ENCODE results near the gene STK4.

The STK4 gene

DNA sequence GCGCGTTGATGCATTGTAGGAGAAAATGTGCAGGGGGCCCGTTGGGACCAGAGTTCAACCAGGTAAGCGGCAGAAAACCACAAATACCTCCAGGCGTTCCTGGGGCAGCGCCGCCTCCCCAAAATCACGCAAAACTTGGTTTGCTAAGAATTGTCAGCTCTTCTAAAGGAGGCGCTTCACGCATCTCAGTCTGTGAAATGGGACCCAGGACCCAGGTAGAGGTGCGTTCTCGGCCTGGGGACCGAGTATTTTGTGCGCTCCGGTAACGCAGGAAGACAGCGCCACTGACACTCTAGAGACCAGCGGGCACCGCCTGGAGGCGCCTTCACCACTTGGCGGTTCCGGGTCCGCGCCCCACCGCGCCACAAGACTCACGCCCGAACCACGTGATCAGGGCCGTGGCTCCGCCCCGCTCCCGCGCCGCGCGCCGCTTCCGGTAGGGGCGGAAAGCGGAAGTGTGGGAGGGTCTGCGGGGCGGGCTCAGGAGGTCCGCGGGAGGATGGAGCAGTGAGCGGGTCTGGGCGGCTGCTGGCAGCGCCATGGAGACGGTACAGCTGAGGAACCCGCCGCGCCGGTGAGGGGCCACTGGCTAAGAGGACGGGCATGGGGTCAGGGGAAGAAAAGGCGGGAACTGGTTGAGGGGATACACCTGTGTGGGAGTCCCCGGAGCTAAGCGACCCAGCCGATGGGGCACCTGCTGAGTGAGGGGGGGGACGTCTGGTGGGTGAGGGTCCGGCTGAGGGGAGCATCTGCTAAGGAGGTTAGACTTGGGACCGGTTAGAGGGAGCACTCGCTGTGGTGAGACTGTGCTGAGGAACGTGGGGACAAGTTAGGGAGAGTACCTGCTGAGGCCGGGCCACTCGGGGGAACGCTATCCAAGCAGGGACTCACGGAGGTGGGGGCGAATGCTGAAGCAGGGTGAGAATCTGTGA, at the start of gene STK4:
Gene STK4 (plus strand): TSS at position 483 of the 932 bp plus-strand sequence. CDS start 57 bp downstream, at position 540.
- FAIRE-seq: no peak

DNA sequence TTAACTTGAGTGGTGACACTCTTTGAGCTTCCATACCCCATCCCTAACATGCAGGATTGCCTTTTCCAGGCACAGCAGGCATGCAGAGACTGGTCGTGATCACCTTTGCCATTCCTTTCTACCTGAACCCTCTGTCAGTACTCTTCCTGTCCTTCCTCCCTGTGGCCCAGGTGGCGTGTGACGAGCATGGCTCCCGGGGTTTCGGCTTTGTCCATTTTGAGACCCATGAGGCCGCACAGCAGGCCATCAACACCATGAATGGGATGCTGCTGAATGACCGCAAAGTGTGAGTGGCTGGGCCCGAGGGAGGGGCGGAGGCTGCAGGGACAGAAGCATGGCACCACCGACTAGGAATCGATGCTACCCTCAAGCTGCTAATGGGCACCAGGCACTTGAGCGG, 49.7 kb upstream of the STK4 start:
- no peak for FAIRE-seq

DNA sequence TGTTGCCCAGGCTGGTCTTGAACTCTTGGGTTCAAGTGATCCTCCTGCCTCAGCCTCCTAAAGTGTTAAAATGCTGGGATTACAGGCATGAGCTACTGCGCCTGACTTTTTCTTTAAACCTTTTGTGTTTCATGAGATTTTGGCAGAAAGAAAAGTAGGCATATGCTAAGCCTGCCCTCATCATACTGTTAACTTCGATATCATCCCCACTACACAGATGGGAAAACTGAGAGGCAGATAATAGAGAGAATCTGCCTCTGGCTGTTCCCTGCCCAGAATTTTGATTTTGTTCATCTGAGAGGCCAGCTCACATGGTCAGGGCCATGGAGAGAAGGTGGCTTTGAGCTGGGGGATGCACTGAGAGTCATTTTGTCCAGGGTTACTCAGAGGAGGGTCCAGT, 48.9 kb upstream of the STK4 start:
- no peak for FAIRE-seq

DNA sequence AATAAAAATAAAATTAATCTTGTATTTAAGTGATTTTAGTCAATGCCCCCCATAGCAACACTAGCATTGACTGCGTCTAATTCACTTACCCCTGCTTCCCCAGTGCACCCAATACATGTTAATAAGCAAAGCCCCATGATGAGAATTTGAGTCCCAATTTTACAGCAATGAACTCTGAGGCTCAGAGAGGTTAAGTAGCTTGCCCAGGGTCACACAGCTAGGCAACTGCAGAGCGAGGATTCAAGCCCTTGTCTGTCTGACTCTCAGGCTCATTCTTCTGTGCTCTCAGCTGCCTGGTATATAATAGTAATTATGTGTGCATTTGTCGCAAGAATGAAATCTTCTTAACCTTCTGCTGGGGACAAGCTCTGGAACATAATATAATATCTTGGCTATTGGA, 48.0 kb upstream of the STK4 start:
- FAIRE-seq: no peak

DNA sequence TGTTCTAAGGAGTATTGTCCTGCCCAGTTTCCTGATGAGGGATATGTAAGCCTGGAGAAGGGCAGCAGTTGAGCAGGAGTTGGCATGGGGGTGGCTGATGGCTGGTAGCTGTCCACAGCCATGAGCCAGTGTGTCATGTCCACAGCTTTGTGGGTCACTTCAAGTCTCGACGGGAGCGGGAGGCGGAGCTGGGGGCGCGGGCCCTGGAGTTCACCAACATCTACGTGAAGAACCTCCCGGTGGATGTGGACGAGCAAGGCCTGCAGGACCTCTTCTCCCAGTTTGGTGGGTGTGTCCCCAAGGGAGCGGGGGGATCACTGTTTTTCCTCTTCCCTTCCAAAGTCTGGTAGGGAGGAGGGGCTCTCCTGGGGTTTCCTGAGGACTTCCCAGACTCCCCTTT, 47.6 kb upstream of the STK4 start:
- FAIRE-seq: no peak

DNA sequence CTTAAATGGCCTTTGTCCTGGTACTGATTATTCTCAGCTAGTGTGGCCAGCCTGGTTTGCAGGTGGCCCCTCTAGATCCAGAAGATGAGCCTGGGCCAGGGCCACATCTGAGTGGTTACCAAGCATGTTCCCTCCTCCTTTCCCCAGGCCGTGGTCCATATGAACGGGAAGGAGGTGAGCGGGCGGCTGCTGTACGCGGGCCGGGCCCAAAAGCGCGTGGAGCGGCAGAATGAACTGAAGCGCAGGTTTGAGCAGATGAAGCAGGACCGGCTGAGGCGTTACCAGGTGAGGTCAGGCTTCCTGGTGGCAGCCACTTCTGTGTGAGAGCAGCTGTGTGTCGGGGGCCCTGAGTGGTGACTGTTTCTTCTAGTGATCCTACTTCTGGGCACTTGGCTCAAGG, 44.9 kb upstream of the STK4 start:
- FAIRE-seq: no peak

DNA sequence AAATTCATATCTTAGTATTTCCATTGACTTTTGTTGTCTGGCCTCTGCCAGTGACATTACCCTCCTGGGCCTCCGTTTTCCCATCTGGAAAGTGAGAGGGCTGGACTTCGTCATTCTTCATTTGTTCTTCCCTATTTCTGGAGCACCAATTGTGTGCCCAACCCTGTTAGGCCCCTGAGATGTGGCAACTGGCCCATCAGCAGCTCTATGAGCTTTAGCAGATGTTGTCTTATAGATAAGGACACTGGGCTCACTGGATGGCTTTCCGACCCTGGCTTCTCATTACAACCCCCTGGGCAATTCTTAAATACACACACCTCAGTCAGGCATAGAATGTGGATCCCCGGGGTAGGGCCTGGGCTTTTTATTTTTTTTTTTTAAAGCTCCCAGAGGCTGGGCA, 41.8 kb upstream of the STK4 start:
- FAIRE-seq: no peak

DNA sequence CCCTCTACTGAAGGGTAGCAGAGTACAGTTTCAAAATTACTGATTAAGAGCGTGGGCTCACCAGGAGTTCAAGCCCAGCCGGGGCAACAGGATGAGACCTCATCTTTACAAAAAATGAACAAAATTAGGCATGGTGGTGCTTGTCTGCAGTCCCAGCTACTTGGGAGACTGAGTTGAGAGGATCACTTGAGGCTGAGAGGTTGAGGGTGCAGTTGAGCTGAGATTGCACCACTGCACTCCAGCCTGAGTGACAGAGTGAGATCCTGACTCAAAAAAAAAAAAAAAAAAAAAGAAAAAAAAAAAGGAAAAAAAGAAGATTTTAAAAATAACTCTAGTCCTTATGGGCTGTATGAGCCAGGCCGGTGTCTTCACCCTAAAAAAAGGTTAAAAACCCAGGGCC, 37.7 kb upstream of the STK4 start:
- FAIRE-seq: no peak

DNA sequence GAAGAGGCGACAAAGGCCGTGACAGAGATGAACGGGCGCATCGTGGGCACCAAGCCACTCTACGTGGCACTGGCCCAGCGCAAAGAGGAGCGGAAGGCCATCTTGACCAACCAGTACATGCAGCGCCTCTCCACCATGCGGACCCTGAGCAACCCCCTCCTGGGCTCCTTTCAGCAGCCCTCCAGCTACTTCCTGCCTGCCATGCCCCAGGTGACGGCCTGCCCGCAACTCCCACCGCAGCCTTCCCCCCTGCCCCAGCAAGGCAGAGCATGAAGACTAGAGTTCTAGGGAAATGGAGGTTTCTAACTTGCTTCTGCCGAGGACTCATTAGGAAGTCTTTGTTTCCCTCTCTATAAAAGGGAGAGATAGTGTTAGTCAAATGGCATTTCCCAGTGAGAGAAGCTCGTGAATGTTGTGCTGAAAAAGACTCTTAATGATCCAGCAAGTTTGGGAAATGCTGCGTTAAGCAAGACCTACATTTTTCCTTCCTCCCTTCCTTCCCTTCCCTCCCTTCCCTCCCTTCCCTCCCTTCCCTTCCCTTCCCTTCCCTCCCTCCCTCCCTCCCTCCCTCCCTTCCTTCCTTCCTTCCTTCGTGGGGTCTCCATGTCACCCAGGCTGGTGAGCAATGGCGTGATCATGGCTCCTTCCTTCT, 35.7 kb upstream of the STK4 start:
- no peak for FAIRE-seq

DNA sequence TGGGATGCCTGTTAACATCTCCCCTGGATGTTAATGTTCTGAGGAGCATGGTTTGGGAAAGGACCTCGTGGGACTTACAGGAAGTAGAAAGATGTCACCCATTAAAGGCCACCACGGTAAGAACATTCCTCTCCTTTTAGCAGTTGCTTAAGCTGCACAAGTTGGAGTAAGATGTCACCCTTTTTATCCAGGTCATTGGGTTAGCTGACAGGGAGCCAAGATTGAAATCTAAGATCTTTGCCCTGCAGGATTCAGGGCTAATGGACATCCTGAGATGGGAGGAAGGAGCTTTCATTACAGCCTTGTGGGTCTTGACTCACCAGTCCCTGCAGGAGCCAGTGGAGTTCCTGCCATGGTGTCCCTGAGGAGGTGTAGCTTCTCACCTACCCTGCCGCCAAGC, 34.4 kb upstream of the STK4 start:
- FAIRE-seq: no peak

DNA sequence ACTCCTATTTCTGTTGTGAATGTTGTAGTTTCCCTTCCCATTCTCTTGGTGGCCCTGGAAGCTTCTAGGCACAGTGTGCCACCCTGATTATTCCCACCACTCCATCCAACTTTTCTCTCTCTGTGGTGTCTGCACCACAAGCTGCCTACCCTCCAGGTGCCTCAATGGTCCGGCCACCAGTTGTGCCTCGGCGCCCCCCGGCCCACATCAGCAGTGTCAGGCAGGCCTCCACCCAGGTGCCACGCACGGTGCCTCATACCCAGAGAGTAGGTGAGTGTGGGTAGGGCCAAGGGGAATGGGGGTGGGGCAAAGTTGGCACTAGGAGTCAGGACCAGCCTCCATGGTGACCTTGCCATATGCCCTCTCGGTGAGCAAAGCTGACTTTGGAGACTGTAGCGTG, 33.4 kb upstream of the STK4 start:
- no peak for FAIRE-seq

DNA sequence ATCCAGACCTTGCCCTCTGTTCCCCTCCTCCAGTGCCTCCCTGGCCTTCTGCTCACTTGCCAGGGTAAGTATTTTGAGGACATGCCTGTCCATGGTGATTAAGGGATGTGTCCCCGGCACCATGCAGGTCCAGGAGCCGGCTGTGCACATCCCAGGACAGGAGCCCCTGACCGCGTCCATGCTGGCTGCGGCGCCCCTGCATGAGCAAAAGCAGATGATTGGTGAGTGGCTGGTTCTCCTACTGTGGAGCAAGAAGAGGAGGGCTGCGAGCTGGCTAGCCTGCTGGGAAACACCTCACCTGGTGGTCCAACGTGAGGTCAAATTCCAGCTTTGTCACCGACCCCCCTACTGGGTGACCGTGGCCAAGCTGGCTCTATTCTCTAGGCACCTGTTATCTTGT, 29.8 kb upstream of the STK4 start:
- FAIRE-seq: no peak

DNA sequence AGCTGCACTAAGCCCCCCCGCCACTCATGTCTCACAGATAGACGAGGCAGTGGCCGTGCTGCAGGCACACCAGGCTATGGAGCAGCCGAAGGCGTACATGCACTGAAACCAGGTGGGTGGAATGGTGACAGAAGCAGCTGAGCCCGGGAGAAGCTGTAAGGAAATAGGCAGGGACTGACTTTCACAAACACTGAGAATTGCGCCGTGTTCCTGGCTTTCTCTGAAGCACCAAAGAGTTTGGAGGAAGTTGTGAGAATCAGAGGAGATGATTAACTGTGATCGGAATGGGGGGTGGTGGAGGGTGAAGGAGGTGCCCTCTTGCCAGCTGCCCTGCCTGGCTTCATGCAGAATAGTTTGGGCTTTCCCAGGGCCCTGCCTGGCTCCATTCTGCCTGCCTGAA, 27.7 kb upstream of the STK4 start:
- no peak for FAIRE-seq

DNA sequence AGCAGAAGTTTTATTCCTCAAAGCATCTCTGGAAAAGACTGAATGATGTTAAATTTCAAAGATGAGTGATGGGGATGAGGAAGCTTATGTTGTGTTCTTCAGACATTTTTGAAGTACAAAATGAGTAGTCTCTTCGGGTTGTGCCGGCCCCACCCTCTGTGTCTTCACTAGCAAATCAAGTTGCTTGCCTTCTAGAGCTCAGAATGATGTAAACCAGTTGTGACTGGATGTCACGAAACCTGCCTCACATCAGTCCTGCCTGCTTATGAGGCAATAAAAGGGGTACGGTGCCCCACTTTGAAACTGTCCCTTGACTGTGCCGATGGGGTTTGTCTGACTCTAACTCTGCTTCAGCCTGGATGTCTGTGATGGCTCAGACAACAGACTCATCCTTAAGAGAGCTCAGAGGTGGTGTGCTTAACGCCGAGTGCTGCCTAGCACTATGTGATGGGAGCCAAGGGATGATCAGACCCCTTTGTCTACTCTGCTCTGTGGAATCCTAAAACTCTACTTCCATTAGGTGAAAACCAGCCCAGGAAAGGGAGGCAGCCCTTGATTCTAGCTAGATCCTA, 25.1 kb upstream of the STK4 start:
- FAIRE-seq: no peak

DNA sequence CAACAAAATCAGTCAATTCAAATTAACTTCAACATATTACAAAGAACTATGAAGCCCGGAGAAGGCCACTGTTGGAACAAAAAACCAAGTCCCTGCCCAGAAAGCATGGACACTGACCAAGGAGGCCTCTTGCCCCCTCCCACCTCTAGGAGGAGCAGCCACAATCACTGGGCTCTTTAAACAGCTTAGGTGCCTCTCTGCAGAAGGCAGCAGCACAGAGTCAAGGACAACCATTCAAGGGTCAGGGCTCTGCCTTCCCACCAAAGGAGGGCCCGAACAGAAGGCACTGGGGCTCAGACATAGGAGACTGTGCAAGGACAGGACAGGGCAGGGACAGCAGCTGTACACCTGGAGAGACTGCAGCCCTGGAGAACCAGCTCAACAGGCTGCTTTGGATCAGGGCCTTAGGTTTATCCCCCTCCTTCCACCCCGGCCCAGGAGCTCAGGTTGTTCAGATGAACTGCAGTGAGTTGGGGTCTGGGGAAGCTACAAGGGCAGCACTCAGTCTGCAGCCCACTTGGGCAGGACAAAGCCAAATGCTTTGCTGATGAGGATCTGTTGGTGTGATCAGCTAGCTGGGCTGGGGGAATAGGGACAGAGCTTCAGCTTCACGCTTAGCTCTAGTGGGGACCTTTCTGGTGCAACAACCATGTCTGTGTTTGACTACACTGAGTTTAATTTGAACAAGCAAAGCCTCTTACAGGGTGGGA, 23.9 kb upstream of the STK4 start:
- no peak for FAIRE-seq

DNA sequence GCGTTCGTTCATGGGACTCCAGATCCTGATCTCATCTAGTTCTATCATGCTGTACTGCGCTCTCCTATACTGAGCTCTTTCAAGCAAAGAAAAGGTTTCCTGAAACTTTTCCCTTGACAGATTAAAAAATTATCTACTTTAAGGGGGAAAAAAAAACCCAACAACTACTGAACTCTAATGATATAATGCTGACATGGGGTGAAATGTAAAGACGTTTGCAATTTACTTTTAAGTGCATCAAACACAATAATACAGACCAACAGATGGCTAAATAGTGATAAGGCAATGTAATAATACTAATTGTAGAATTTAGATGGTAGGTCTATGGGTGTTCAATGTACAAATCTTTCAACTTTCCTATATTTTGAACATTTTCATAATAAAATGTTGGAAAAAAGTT, 22.5 kb upstream of the STK4 start:
- FAIRE-seq: no peak

DNA sequence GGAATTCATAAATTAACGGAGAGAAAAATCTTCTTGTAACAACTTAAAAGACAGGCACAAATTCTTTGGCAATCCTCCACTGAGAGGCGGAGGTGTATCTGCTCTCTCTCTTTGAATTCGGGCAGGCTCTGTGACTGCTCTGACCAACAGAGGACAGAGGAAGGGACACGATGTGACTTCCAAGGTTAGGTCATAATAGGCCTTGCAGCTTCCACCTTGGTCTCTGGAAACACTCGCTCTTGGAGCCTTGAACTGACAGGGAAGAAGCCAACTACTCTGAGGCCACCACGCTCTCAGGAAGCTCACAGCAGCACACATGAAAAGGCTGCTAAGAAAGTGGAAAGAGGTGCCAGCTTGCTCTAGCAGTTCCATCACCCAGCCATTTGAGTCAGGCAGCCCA, 21.1 kb upstream of the STK4 start:
- FAIRE-seq: no peak

DNA sequence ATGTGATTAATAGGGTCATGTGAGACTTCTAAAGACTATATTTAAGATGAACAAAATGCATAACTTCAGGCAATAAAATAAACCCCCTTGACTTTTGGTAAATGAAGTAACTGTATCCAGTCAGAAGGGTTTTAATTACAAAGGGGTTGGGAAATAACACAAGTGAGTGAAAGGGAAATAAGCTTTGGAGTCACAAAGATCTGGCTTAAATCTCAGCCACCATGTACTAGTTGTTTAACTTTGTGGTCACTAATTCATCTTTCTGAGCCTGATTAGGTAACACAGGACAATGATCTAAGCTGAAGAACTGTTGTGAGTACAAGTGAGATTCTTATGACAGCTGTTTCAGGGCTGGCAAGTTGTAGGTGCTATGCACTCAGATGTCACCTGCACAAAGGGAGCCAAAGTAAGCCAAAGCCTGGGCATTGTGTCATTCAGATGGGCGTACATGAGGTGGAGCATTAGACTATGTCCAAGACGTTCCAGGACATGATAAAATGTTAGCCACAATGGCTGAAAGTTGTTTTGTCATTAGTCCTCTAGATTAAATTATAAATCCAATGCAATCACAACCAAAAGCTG, 19.9 kb upstream of the STK4 start:
- no peak for FAIRE-seq

DNA sequence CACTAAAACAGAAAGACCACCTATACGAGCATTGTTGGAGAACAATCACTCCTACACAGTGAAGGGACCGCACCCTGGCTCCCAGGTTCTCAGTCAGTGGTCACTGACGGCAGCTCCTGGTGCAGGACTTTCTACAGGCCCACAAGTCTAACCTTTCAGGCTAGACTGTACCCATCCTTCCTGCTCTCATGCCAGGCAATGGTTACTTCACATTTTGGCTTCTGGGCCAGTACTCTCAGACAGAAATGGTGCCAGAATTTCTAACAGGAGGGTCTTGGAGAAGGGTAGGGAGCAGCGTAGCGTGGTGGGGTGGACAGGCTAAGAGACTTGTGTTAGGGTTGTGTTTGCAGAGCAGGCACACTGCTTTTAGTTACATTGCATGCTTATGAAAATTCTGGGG, 18.2 kb upstream of the STK4 start:
- no peak for FAIRE-seq

DNA sequence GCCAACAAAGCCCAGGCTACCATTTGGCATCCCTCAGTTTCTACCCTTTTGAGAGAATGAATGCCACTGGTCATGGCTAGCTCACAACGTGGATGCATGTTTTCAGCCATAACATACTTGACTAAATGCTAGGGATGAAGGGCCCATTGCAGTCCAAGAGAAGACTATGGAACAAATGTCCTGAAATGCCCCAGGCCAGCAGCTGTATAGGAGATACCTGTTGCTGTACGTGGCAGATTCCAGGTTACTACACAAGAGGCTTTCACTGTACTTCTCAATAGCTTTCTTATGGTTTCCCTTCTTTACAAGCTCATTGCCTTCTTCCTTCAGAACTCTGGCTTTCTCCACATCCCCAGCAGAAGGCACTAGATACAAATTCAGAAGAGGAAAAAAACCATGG, 17.8 kb upstream of the STK4 start:
- FAIRE-seq: no peak

DNA sequence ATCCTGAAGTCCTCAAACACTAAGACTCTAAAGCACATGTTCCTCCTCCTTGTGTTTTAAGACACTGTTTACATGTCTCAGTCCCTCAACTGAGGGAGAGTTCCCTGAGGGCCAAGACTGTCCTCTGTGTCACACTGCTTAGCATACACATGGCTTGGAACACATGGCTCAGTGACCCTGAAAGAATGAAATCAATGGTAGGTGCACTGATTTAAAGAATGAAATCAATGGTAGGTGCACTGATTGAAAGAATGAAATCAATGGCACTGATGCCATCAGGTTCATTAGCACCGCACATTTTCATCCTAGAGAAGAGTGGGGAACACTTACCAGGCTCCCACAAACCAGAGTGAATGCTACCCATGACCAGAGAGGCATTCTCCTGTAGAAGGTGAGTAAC, 15.9 kb upstream of the STK4 start:
- FAIRE-seq: no peak

DNA sequence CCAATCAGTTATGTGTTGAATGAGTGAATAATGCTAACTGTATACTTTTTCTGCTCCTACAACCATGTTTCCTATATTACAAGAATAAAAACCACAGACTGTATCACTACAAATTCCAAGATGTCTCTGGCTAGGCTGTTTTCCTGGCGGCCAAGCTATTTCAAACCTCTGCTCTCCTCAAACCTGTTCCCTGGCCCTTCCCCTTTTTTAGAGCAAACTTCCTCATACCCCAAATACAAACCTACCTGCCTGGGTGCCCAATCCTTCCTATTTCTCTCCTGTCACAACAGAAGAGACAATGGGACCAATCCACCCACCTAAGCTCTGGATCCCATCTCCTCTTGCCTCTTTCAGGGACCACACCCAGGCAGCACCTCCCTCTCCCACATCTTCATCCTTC, 13.6 kb upstream of the STK4 start:
- no peak for FAIRE-seq

DNA sequence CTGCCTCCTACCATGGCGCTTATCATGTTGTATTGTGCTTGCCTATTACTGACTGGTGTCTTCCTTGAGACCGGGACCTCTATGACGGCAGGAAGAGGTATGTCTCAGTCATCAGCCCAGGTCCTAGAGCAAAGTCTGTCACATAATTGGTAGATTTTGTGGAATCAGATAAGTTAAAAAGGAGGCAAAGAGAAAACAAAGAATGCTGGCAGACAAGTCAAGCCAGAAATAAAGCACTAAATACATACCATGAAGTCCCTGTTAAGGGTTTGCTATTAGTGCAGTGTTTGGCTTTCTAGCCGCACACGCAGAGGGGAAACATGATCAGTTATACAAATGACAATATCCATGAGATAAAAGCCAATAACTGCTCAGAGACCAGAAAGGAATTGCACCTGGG, 12.1 kb upstream of the STK4 start:
- FAIRE-seq: no peak

All from islet of Langerhans (tissue), 1 donor.